ENCODE data around the gene TDRD10. TPM values are rescaled to one million over a fixed set of nuclear protein-coding genes. Genes with fewer than 3 reads are reported as not detected.
A peak's percentile ranks its signal among the peaks of the same experiment; 100 is the strongest.

TDRD10 gene
- total RNA-seq, 4 donors from 2014 or later, result 2.3 to 5.0 (median 4.3) TPM

GRCh38 chr1:154479764-154480421, 22.1 kb upstream of the TDRD10 start:
- Histone ChIP-seq H3K9me3 (no peaks in the 10 kb centered on the region), H3K36me3 (peaks cover 0 to 6% (median 0%) of the 10 kb centered on the region in 4 donors), H3K27me3 (no peaks in the 10 kb centered on the region), H3K4me1 (peaks cover 2 to 29% (median 23%) of the 10 kb centered on the region in 4 donors), H3K4me3 (no peak overlapping the region), H3K27ac (replicated peaks in 1 of 4) (peak overlapping the region; percentile 3 to 44 (median 30))
- TF ChIP-seq EP300 (IDR thresholded peaks at IDR 0.05) (no peak), POLR2AphosphoS5 (IDR thresholded peaks at IDR 0.05) (peak; percentile 39 to 65)
- TF ChIP-seq, protein P1, sequence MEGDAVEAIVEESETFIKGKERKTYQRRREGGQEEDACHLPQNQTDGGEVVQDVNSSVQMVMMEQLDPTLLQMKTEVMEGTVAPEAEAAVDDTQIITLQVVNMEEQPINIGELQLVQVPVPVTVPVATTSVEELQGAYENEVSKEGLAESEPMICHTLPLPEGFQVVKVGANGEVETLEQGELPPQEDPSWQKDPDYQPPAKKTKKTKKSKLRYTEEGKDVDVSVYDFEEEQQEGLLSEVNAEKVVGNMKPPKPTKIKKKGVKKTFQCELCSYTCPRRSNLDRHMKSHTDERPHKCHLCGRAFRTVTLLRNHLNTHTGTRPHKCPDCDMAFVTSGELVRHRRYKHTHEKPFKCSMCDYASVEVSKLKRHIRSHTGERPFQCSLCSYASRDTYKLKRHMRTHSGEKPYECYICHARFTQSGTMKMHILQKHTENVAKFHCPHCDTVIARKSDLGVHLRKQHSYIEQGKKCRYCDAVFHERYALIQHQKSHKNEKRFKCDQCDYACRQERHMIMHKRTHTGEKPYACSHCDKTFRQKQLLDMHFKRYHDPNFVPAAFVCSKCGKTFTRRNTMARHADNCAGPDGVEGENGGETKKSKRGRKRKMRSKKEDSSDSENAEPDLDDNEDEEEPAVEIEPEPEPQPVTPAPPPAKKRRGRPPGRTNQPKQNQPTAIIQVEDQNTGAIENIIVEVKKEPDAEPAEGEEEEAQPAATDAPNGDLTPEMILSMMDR (IDR thresholded peaks at IDR 0.05), result peak; percentile 95 to 99 (median 99)
- WGBS, result 29% methylated on average over 9 of the region's 9 CpGs
- intact Hi-C loops (cut with DNase I), result loop anchor here (2.0 kb wide), 2 partner anchors 67 to 399 kb away; no protein-coding TSS in a partner anchor
- no peak for DNase-seq (ENCODE audit: extremely low spot score)

DNA sequence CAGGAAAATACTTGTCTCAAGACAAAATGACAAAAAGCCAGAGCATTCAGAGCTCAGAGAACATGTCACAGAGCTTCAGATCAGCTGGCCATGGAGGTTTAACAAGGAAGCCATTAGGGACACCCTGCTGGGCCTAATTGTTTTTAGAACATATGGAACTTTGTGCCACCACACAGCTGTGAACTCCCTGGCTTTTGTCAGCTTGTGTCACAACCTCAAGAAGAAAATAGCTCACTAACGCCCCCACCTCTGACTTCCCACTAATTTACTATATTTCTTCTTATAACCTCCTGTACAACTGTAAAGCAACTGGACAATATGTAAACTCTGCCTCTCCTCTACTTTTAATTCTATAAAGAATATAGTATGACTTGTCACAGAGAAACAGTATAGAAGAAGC, 21.0 kb upstream of the TDRD10 start:
- intact Hi-C loops (cut with DNase I), result loop anchor here (2.0 kb wide), 2 partner anchors 66 to 398 kb away; no protein-coding TSS in a partner anchor
- H3K4me1 ChIP-seq, result peaks cover 11 to 32% (median 30%) of the 10 kb centered on the region in 4 donors
- no peak for TF ChIP-seq EP300 (IDR thresholded peaks at IDR 0.05)
- no peak for TF ChIP-seq POLR2A (IDR thresholded peaks at IDR 0.05; ENCODE audit: low read depth)
- TF ChIP-seq, protein P1 (IDR thresholded peaks at IDR 0.05), result no peak
- no peak for TF ChIP-seq POLR2AphosphoS5 (IDR thresholded peaks at IDR 0.05)
- 56% methylated on average over 1 of the region's 1 CpG for WGBS
- peaks cover 0 to 12% (median 0%) of the 10 kb centered on the region in 4 donors for H3K36me3 ChIP-seq
- no peak overlapping the region for H3K4me3 ChIP-seq
- no peaks in the 10 kb centered on the region for H3K27me3 ChIP-seq
- no peak overlapping the region for H3K27ac ChIP-seq (replicated peaks in 1 of 4)
- no peaks in the 10 kb centered on the region for H3K9me3 ChIP-seq
- no peak for DNase-seq (ENCODE audit: extremely low spot score)

DNA sequence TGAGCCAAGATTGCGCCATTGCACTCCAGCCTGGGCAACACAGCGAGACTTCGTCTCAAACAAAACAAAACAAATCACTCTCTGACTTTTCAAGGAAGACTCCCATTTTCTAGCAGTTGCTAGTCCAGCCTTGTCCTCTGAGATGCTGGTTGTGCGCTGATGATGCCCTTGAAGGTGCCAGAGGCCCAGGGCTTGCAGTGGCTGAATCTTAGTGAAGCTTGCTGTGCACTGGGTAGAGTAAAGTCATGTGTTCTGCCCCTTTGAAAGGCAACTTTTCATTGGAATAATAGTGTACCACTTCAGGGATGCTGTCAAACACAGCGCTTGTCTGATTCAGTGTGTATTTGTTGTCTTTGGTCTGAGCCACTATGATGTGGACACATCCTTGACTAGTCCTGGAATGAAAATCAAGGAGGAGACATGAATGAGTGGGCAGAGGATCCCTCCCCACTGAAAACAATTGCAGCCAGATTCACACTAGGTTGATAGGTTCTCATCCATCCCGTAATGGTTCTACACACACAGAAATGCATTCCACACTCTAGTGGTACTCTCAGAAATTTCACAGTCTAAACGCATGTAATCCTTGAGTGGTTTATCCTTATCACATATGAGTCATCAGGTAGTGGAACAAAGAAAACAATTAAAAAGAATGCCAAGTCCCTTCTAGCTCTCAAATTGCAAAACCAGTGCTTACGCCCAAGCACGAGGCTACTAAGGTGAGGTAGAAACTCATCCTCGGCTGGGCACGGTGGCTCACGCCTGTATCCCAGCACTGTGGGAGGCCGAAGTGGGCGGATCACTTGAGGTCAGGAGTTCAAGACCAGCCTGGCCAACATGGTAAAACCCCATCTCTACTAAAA, 17.8 kb upstream of the TDRD10 start:
- Histone ChIP-seq H3K4me1 (peaks cover 30 to 39% (median 32%) of the 10 kb centered on the region in 4 donors), H3K36me3 (peaks cover 0 to 39% (median 5%) of the 10 kb centered on the region in 4 donors), H3K27me3 (no peaks in the 10 kb centered on the region), H3K4me3 (no peak overlapping the region), H3K27ac (replicated peaks in 1 of 4) (peak overlapping the region in 3 of 4 donors; percentile 44 to 68 (median 46)), H3K9me3 (no peaks in the 10 kb centered on the region)
- no peak for DNase-seq (ENCODE audit: extremely low spot score)
- no peak for TF ChIP-seq POLR2A (IDR thresholded peaks at IDR 0.05; ENCODE audit: low read depth)
- peak in 1 of 2 donors; percentile 21 for TF ChIP-seq POLR2AphosphoS5 (IDR thresholded peaks at IDR 0.05)
- TF ChIP-seq EP300 (IDR thresholded peaks at IDR 0.05), result no peak
- intact Hi-C loops (cut with DNase I), result no loop called here
- 80% methylated on average over 14 of the region's 14 CpGs for WGBS

- H3K27me3 ChIP-seq, result no peaks in the 10 kb centered on the region
- no peak overlapping the region for H3K4me3 ChIP-seq
- H3K27ac ChIP-seq (replicated peaks in 1 of 4), result peak overlapping the region in 2 of 4 donors; percentile 58 to 68
- H3K9me3 ChIP-seq, result no peaks in the 10 kb centered on the region
- TF ChIP-seq, protein P1 (IDR thresholded peaks at IDR 0.05), result no peak
- TF ChIP-seq POLR2AphosphoS5 (IDR thresholded peaks at IDR 0.05), result peak; percentile 42 to 60
- intact Hi-C loops (cut with DNase I), result no loop called here
- peaks cover 0 to 39% (median 5%) of the 10 kb centered on the region in 4 donors for H3K36me3 ChIP-seq
- H3K4me1 ChIP-seq, result peaks cover 22 to 30% (median 28%) of the 10 kb centered on the region in 4 donors
- no peak for DNase-seq (ENCODE audit: extremely low spot score)
- 78% methylated on average over 5 of the region's 5 CpGs for WGBS
Measured at GRCh38 chr1:154485106-154485505, 16.9 kb upstream of the TDRD10 start.

Data from esophagus muscularis mucosa (tissue), 4 donors.